A549 (cell line): Measurements from ENCODE around the gene BMP7. TPM values are rescaled to one million over a fixed set of nuclear protein-coding genes. Genes with fewer than 3 reads are reported as not detected.

Experiments used
- ATAC-seq, 2 experiments: fragments of 200-7000 bp in 1 of 2; fragments of >200 bp in 1 of 2; cut with Nextera tagmentation in 1 of 2; cut with Tn5 transposase in 1 of 2; 3 replicates each; pipeline versions ENCODE4 v1.8.0 to v1.9.1; 2018 to 2020; ENCODE audit warnings: mild to moderate bottlenecking in 1 of 2, moderate library complexity in 1 of 2
- CTCF ChIA-PET: fragments of 300-600 bp; sonication (Branson Sonifier 250); formaldehyde crosslinking; extraction: SDS; loops from one replicate; lab custom pipeline; 2021; ENCODE audit warnings: antibody characterized with exemption, inconsistent platforms; lab: Yijun Ruan, JAX
- POLR2A ChIA-PET: fragments of 350-600 bp; formaldehyde crosslinking; extraction: SDS; loops from one replicate; lab custom pipeline; 2021; ENCODE audit warnings: antibody characterized with exemption, inconsistent platforms; lab: Yijun Ruan, JAX
- DNase-seq, 2 experiments: peaks; one replicate each; pipeline versions ENCODE4 v3.0.0 to v3.0.0-alpha.2; 2011 to 2016; ENCODE audit warnings: low read depth in 1 of 2, low spot score in 1 of 2
- FAIRE-seq: peaks from 2 replicates; lab custom pipeline; 2011; peaks lifted over from hg19 to GRCh38; lab: Jason Lieb, UNC
- H3K27ac ChIP-seq, 2 experiments: fragments of >200 bp; sonication (Bioruptor Twin); formaldehyde crosslinking; 3 replicates each; pipeline ENCODE4 v1.5.1; 2016 to 2017
- H3K4me1 ChIP-seq: fragments of >200 bp; sonication (Bioruptor Twin); formaldehyde crosslinking; 3 replicates; pipeline ENCODE4 v1.6.1; 2016
- H3K4me2 ChIP-seq: fragments of >200 bp; sonication (Bioruptor Twin); formaldehyde crosslinking; 3 replicates; pipeline ENCODE4 v1.6.1; 2016
- H3K4me3 ChIP-seq: fragments of >200 bp; sonication (Bioruptor Twin); formaldehyde crosslinking; 3 replicates; pipeline ENCODE4 v1.5.1; 2016
- H3K9me3 ChIP-seq: fragments of >200 bp; sonication (Bioruptor Twin); formaldehyde crosslinking; 3 replicates; pipeline ENCODE4 v1.6.1; 2016
- ATOH8 ChIP-seq: fragments of 250-450 bp; sonication (Bioruptor Pico); IDR thresholded peaks from 2 replicates; pipeline ENCODE4 v1.5.0; 2020; ENCODE audit warnings: low read depth, mild to moderate bottlenecking, moderate library complexity
- BHLHE40 ChIP-seq: IDR thresholded peaks from 2 replicates; pipeline ENCODE4 v1.6.1; 2012; ENCODE audit warnings: low read depth, low read length, inconsistent platforms
- CHD2 ChIP-seq: fragments of 150-350 bp; IDR thresholded peaks from 2 replicates; pipeline ENCODE4 v1.6.1; 2014; ENCODE audit warnings: low read length; ENCODE audit not compliant: partially characterized antibody
- CHD4 ChIP-seq: fragments of 200-600 bp; sonication (generic); IDR thresholded peaks from 2 replicates; pipeline ENCODE4 v1.6.1; 2016; ENCODE audit warnings: antibody characterized with exemption, mild to moderate bottlenecking, borderline replicate concordance
- CTCF ChIP-seq: fragments of >200 bp; sonication (Bioruptor Twin); formaldehyde crosslinking; IDR thresholded peaks from 3 replicates; pipeline ENCODE4 v1.5.1; 2016
- E2F6 ChIP-seq: IDR thresholded peaks from 2 replicates; pipeline ENCODE4 v1.6.1; 2012; ENCODE audit warnings: low read depth, borderline replicate concordance
- ELK1 ChIP-seq: fragments of 150-350 bp; IDR thresholded peaks from 2 replicates; pipeline ENCODE4 v1.6.1; 2014; ENCODE audit warnings: low read depth, mild to moderate bottlenecking, low read length
- HEYL ChIP-seq: fragments of 250-450 bp; sonication (Bioruptor Pico); IDR thresholded peaks from 2 replicates; pipeline ENCODE4 v1.8.0; 2021; ENCODE audit warnings: mild to moderate bottlenecking, moderate library complexity
- HMGXB4 ChIP-seq: fragments of 250-450 bp; sonication (Bioruptor Pico); IDR thresholded peaks from 2 replicates; pipeline ENCODE4 v1.5.0; 2021; ENCODE audit warnings: mild to moderate bottlenecking, moderate library complexity, borderline replicate concordance
- HOXA7 ChIP-seq: fragments of 250-450 bp; sonication (Bioruptor Pico); IDR thresholded peaks from 2 replicates; pipeline ENCODE4 v1.5.0; 2020; ENCODE audit warnings: mild to moderate bottlenecking, moderate library complexity
- NFE2L2 ChIP-seq: fragments of 150-350 bp; conservative IDR thresholded peaks from 2 replicates; pipeline ENCODE4 v1.6.1; 2014; ENCODE audit warnings: low read length
- PHF8 ChIP-seq: fragments of 200-600 bp; sonication (generic); IDR thresholded peaks from 2 replicates; pipeline ENCODE4 v1.6.1; 2016; ENCODE audit warnings: low read depth, mild to moderate bottlenecking, antibody characterized with exemption, moderate library complexity, borderline replicate concordance
- POLR2AphosphoS2 ChIP-seq: conservative IDR thresholded peaks from 2 replicates; pipeline ENCODE4 v1.6.1; 2012; ENCODE audit warnings: low read length, improper control_type of control experiment, inconsistent platforms
- RAD21 ChIP-seq, 2 experiments: fragments of >200 bp in 1 of 2; sonication (Bioruptor Twin) in 1 of 2; formaldehyde crosslinking in 1 of 2; IDR thresholded peaks in 1 of 2; conservative IDR thresholded peaks in 1 of 2; 2 replicates in 1 of 2; 3 replicates in 1 of 2; pipeline ENCODE4 v1.6.1; 2012 to 2018; ENCODE audit warnings: inconsistent platforms in 1 of 2
- REST ChIP-seq: fragments of 200-600 bp; sonication (generic); IDR thresholded peaks from 2 replicates; pipeline ENCODE4 v1.6.1; 2016; ENCODE audit warnings: antibody characterized with exemption, mild to moderate bottlenecking, moderate library complexity
- SREBF2 ChIP-seq: fragments of 450-650 bp; IDR thresholded peaks from 2 replicates; pipeline ENCODE4 v1.6.1; 2014; ENCODE audit warnings: mild to moderate bottlenecking, moderate library complexity
- TFCP2L1 ChIP-seq: fragments of 250-450 bp; sonication (Bioruptor Pico); IDR thresholded peaks from 2 replicates; pipeline ENCODE4 v1.5.0; 2021; ENCODE audit warnings: mild to moderate bottlenecking
- ZC3H11A ChIP-seq: fragments of 450-650 bp; IDR thresholded peaks from 2 replicates; pipeline ENCODE4 v1.6.1; 2014; ENCODE audit warnings: antibody characterized with exemption, mild to moderate bottlenecking
- ZFP36 ChIP-seq: fragments of 450-650 bp; IDR thresholded peaks from 2 replicates; pipeline ENCODE4 v1.6.1; 2014; ENCODE audit warnings: borderline replicate concordance; ENCODE audit not compliant: partially characterized antibody
- ZNF302 ChIP-seq: fragments of 250-450 bp; sonication (Bioruptor Pico); IDR thresholded peaks from 2 replicates; pipeline ENCODE4 v1.9.0; 2021; ENCODE audit warnings: inconsistent platforms, mild to moderate bottlenecking, moderate library complexity
- WGBS: methylation state at CpG from one replicate; pipeline ENCODE4 v1.1.6; 2017; ENCODE audit errors: missing lambda C conversion rate; 5-methylcytosine and 5-hydroxymethylcytosine counted together
- polyA plus RNA-seq, 4 experiments: library from polyadenylated mRNA; depleted of rRNA in 3 of 4; stranded (reverse); fragments of >200 nt; fragmentation: RNase III in 1 of 4; extraction: RNeasy Plus Mini Kit Qiagen cat#74134 plus additional on column Dnase treatment in 1 of 4; gene quantifications; 2 replicates in 3 of 4; 3 replicates in 1 of 4; pipeline ENCODE4 v1.2.3, GENCODE V29; 2011 to 2017

Gene BMP7
- polyA plus RNA-seq, 2 of the 4 experiments (the other 2 are of a cell fraction), result 0.08 to 0.22 TPM

GRCh38 chr20:57255183-57255582 lies 11.3 kb downstream of the BMP7 start:
- 14% methylated on average over 1 of the region's 1 CpG for WGBS
- H3K4me1 ChIP-seq, result no peaks in the 10 kb centered on the region
- no peaks in the 10 kb centered on the region for H3K9me3 ChIP-seq
- TF ChIP-seq POLR2AphosphoS2, result no peak
- TF ChIP-seq ELK1, result no peak
- no peak for TF ChIP-seq NFE2L2
- no peak for TF ChIP-seq HOXA7
- no peak for TF ChIP-seq CTCF
- no peak for TF ChIP-seq RAD21 (conservative IDR thresholded peaks at IDR 0.05 in 1 of 2, IDR thresholded peaks at IDR 0.05 in 1 of 2)
- no peak for TF ChIP-seq BHLHE40
- no peak for TF ChIP-seq SREBF2
- TF ChIP-seq ATOH8, result no peak
- TF ChIP-seq HMGXB4 (CRISPR knock-in tag), result no peak
- TF ChIP-seq HEYL, result no peak
- no peak for TF ChIP-seq ZC3H11A
- no peak for TF ChIP-seq PHF8
- TF ChIP-seq ZFP36, result no peak
- no peak for TF ChIP-seq CHD2
- no peak for TF ChIP-seq CHD4
- TF ChIP-seq E2F6, result no peak
- TF ChIP-seq TFCP2L1 (CRISPR knock-in tag), result no peak
- no peak for TF ChIP-seq REST
- no peak for TF ChIP-seq ZNF302 (CRISPR knock-in tag)
- no peak overlapping the region for H3K27ac ChIP-seq
- DNase-seq (no peak), FAIRE-seq (no peak), ATAC-seq (no peak)
- POLR2A ChIA-PET, result no interaction called here
- H3K4me3 ChIP-seq, result no peak overlapping the region
- no peak overlapping the region for H3K4me2 ChIP-seq
- CTCF ChIA-PET, result interaction anchor here (1.1 kb wide), 1 partner anchor 91 kb away, joined by 5 read pairs; no protein-coding TSS in a partner anchor
